OCI-LY1 (cell line): ENCODE results near the gene HPCAL1.

Experiments
- H2AFZ ChIP-seq: fragments of 200-600 bp; sonication (generic), shearing (Covaris generic); 2 replicates; pipeline ENCODE4 v1.6.0; 2014; ENCODE audit warnings: antibody characterized with exemption, mild to moderate bottlenecking, low read length
- H3F3A ChIP-seq: fragments of 200-600 bp; sonication (generic), shearing (Covaris generic); 2 replicates; pipeline ENCODE4 v1.6.0; 2014; ENCODE audit warnings: mild to moderate bottlenecking, antibody characterized with exemption, low read length, moderate library complexity; ENCODE audit not compliant: insufficient read depth
- H3K27ac ChIP-seq: fragments of 200-600 bp; sonication (generic); 2 replicates; pipeline ENCODE4 v1.5.1; 2014; ENCODE audit warnings: low read length, mixed run types, mild to moderate bottlenecking, low read depth; ENCODE audit not compliant: poor library complexity, severe bottlenecking
- H3K27me3 ChIP-seq: fragments of 200-600 bp; sonication (generic); 2 replicates; pipeline ENCODE4 v1.6.0; 2014; ENCODE audit warnings: antibody characterized with exemption, mild to moderate bottlenecking, low read length, moderate library complexity; ENCODE audit not compliant: insufficient read depth
- H3K36me3 ChIP-seq: fragments of 200-600 bp; sonication (generic); 2 replicates; pipeline ENCODE4 v1.6.1; 2014; ENCODE audit warnings: mild to moderate bottlenecking, antibody characterized with exemption, low read length, moderate library complexity, mixed read lengths; ENCODE audit not compliant: insufficient read depth
- H3K4me1 ChIP-seq: fragments of 200-600 bp; sonication (generic); 2 replicates; pipeline ENCODE4 v1.5.1; 2014; ENCODE audit warnings: mild to moderate bottlenecking, low read length, moderate library complexity; ENCODE audit not compliant: insufficient read depth, severe bottlenecking
- H3K4me2 ChIP-seq: fragments of 200-600 bp; sonication (generic), shearing (Covaris generic); 2 replicates; pipeline ENCODE4 v1.6.1; 2014; ENCODE audit warnings: low read length
- H3K4me3 ChIP-seq: fragments of 200-600 bp; sonication (generic); 2 replicates; pipeline ENCODE4 v1.5.1; 2014; ENCODE audit warnings: low read length, low read depth, mild to moderate bottlenecking, mixed read lengths; ENCODE audit not compliant: poor library complexity, severe bottlenecking
- H3K79me2 ChIP-seq: fragments of 200-600 bp; shearing (Covaris generic); 2 replicates; pipeline ENCODE4 v1.6.1; 2016; ENCODE audit warnings: mixed run types, low read length, mixed read lengths; ENCODE audit not compliant: insufficient read depth
- H3K9ac ChIP-seq: fragments of 200-600 bp; sonication (generic), shearing (Covaris generic); 2 replicates; pipeline ENCODE4 v1.6.1; 2014; ENCODE audit warnings: mild to moderate bottlenecking, low read length, mixed read lengths
- H3K9me2 ChIP-seq: fragments of 200-600 bp; sonication (generic), shearing (Covaris generic); 2 replicates; pipeline ENCODE4 v1.6.1; 2014; ENCODE audit warnings: low read depth, mild to moderate bottlenecking, low read length, mixed read lengths
- H3K9me3 ChIP-seq: fragments of 200-600 bp; shearing (Covaris generic); 2 replicates; pipeline ENCODE4 v1.6.1; 2014; ENCODE audit warnings: low read length, mixed read lengths
- H4K20me1 ChIP-seq: fragments of 200-600 bp; sonication (generic), shearing (Covaris generic); 2 replicates; pipeline ENCODE4 v1.6.0; 2016; ENCODE audit warnings: mild to moderate bottlenecking, low read length; ENCODE audit not compliant: insufficient read depth
- EZH2 ChIP-seq: fragments of 200-600 bp; sonication (generic), shearing (Covaris generic); IDR thresholded peaks from 2 replicates; pipeline ENCODE4 v1.8.0; 2017; ENCODE audit warnings: borderline replicate concordance, mixed run types, mild to moderate bottlenecking, antibody characterized with exemption, low read length, moderate library complexity, mixed read lengths
- TF ChIP-seq, protein P1 (sequence below): fragments of 200-600 bp; sonication (generic), shearing (Covaris generic); IDR thresholded peaks from 2 replicates; pipeline ENCODE4 v1.5.1; 2017; ENCODE audit warnings: mild to moderate bottlenecking, antibody characterized with exemption, low read length, moderate library complexity, mixed read lengths

HPCAL1 gene

DNA sequence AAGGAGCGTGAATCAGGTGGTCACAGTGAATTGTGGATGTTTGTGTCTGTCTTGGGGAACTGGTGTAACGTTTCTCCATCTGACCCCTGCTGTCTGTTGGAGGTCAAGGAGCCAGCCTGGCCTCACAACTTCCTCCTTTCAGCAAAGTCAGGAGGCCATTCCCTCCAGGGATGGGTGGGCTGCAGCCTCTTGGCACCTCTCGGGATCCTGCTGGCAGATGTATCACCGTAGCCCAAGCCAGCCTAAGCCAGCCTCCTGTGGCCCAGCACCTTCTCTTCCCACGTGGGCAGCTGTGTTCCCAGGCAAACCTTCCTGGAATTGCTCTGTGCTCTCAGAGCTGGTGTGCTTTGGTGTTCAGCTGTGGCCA, 30.5 kb downstream of the HPCAL1 start:
- no peak for TF ChIP-seq EZH2
- TF ChIP-seq, protein P1, sequence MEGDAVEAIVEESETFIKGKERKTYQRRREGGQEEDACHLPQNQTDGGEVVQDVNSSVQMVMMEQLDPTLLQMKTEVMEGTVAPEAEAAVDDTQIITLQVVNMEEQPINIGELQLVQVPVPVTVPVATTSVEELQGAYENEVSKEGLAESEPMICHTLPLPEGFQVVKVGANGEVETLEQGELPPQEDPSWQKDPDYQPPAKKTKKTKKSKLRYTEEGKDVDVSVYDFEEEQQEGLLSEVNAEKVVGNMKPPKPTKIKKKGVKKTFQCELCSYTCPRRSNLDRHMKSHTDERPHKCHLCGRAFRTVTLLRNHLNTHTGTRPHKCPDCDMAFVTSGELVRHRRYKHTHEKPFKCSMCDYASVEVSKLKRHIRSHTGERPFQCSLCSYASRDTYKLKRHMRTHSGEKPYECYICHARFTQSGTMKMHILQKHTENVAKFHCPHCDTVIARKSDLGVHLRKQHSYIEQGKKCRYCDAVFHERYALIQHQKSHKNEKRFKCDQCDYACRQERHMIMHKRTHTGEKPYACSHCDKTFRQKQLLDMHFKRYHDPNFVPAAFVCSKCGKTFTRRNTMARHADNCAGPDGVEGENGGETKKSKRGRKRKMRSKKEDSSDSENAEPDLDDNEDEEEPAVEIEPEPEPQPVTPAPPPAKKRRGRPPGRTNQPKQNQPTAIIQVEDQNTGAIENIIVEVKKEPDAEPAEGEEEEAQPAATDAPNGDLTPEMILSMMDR, result no peak
- Histone ChIP-seq H3K9ac (no peak overlapping the region), H3K27ac (no peak overlapping the region), H3F3A (no peaks in the 10 kb centered on the region), H4K20me1 (no peaks in the 10 kb centered on the region), H2AFZ (no peak overlapping the region), H3K27me3 (peaks cover 24% of the 10 kb centered on the region), H3K9me3 (no peaks in the 10 kb centered on the region), H3K79me2 (no peaks in the 10 kb centered on the region), H3K36me3 (no peaks in the 10 kb centered on the region), H3K9me2 (no peaks in the 10 kb centered on the region), H3K4me3 (no peak overlapping the region), H3K4me2 (no peak overlapping the region), H3K4me1 (peaks cover 19% of the 10 kb centered on the region)

DNA sequence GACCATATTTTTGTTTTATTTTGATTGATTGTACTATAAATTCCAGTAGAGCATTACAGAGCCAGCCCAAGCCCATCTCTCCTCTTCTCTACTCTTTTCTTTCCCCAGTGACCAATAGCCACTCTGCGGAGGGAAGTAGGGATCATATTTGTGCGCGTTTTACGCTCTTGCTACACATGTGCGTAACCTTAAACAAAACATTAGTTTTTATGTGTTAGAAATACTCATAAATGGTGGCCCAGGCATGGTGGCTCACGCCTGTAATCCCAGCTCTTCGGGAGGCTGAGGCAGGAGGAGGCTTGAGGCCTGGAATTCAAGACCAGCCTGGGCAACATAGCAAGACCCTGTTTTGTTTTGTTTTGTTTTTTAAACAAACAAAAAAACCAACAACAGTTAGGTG, 31.3 kb downstream of the HPCAL1 start:
- H2AFZ ChIP-seq, result no peak overlapping the region
- TF ChIP-seq EZH2, result no peak
- TF ChIP-seq, protein P1, result no peak
- H3K9ac ChIP-seq, result no peak overlapping the region
- no peak overlapping the region for H3K27ac ChIP-seq
- H3K4me3 ChIP-seq, result no peak overlapping the region
- peaks cover 24% of the 10 kb centered on the region for H3K27me3 ChIP-seq
- H3K9me2 ChIP-seq, result no peaks in the 10 kb centered on the region
- H3K4me2 ChIP-seq, result no peak overlapping the region
- H3K36me3 ChIP-seq, result no peaks in the 10 kb centered on the region
- H4K20me1 ChIP-seq, result no peaks in the 10 kb centered on the region
- H3F3A ChIP-seq, result no peaks in the 10 kb centered on the region
- no peaks in the 10 kb centered on the region for H3K79me2 ChIP-seq
- H3K4me1 ChIP-seq, result peaks cover 19% of the 10 kb centered on the region
- no peaks in the 10 kb centered on the region for H3K9me3 ChIP-seq

DNA sequence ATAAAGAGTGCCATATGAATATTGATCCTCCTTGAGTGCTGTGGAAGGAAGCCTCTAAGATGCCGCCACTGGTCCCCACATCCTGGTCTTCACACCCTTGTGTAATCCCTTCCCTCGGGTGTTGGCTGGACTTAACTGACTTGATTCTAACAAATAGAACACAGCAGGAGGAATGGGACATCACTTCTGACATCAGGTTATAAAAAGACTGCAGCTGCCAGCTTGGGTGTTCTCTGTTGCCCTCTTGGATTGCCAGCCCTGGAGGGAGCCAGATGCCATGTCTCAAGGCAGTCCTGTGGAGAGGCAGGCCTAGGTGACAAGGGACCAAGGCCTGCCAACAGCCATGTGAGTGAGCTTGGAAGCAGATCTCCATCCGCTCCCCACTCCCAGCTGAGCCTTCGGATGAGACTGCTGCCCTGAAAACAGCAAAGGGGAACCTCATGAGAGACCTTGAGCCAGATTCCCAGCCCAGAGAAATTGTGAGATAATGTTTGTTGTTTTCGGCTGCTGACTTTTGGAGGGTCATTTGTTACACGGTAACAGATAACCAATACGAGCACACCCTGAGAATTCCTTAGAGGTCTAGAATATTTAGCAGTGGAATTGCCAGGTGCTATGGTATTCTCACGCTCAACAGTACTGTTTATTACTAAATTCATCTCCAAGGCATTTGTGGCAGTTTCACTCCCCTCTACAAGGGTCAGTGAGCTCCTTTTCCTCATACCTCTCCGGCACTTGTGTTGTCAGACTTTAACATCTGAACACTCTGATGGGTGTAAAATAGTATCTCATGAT, 32.5 kb downstream of the HPCAL1 start:
- no peak overlapping the region for H3K4me2 ChIP-seq
- TF ChIP-seq, protein P1, result no peak
- TF ChIP-seq EZH2, result no peak
- H3K36me3 ChIP-seq, result no peaks in the 10 kb centered on the region
- peaks cover 11% of the 10 kb centered on the region for H3K4me1 ChIP-seq
- H3K79me2 ChIP-seq, result no peaks in the 10 kb centered on the region
- no peaks in the 10 kb centered on the region for H3K9me3 ChIP-seq
- no peaks in the 10 kb centered on the region for H3F3A ChIP-seq
- no peaks in the 10 kb centered on the region for H3K9me2 ChIP-seq
- H3K4me3 ChIP-seq, result no peak overlapping the region
- H4K20me1 ChIP-seq, result no peaks in the 10 kb centered on the region
- peaks cover 22% of the 10 kb centered on the region for H3K27me3 ChIP-seq
- no peak overlapping the region for H3K9ac ChIP-seq
- H2AFZ ChIP-seq, result no peak overlapping the region
- no peak overlapping the region for H3K27ac ChIP-seq
